DND-41 (cell line): ENCODE measurements around the gene SRSF5.

ENCODE experiments used
- EZH2 ChIP-seq: IDR thresholded peaks from 3 replicates; pipeline ENCODE4 v1.6.1; 2012; ENCODE audit warnings: borderline replicate concordance, low read depth, mild to moderate bottlenecking, moderate library complexity, low read length, inconsistent platforms; ENCODE audit not compliant: severe bottlenecking
- TF ChIP-seq, protein P1 (sequence below): IDR thresholded peaks from 2 replicates; pipeline ENCODE4 v1.5.1; 2012; ENCODE audit warnings: borderline replicate concordance, low read length, moderate library complexity, mild to moderate bottlenecking; ENCODE audit not compliant: poor library complexity, severe bottlenecking; ENCODE audit errors: extremely low read depth

DNA sequence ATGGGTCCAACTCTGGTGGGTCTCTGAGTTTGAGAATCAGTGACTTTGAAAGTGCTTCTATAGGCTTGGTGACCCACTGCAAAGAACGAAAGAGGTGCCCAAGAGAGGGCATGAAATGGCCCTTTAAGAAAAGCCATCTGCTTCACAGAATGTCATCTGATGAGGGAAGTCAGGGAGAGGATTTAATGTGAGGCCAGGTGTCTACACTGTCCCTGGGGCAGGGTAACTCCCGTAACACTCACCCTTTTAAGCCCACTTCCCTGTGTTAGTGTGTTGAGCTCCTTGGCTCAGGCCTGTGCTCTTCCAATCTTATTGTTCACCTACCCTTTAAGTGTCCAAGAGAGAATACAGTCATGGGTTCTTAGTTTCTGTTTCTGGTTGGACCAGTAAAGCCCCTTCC is 16.4 kb upstream of the SRSF5 start:
- TF ChIP-seq, protein P1, sequence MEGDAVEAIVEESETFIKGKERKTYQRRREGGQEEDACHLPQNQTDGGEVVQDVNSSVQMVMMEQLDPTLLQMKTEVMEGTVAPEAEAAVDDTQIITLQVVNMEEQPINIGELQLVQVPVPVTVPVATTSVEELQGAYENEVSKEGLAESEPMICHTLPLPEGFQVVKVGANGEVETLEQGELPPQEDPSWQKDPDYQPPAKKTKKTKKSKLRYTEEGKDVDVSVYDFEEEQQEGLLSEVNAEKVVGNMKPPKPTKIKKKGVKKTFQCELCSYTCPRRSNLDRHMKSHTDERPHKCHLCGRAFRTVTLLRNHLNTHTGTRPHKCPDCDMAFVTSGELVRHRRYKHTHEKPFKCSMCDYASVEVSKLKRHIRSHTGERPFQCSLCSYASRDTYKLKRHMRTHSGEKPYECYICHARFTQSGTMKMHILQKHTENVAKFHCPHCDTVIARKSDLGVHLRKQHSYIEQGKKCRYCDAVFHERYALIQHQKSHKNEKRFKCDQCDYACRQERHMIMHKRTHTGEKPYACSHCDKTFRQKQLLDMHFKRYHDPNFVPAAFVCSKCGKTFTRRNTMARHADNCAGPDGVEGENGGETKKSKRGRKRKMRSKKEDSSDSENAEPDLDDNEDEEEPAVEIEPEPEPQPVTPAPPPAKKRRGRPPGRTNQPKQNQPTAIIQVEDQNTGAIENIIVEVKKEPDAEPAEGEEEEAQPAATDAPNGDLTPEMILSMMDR: no peak
- TF ChIP-seq EZH2: no peak
